H4 (cell line): ENCODE data around the gene SLC45A1. TPM values are rescaled to one million over a fixed set of nuclear protein-coding genes. Genes with fewer than 3 reads are reported as not detected.
"Not testable (repeated sequence)": the region's sequence is repeated elsewhere in the genome, so short reads cannot be mapped to it uniquely, and the experiment has no call there.

Experiments
- DNase-seq: peaks from one replicate; pipeline ENCODE4 v3.0.0-alpha.2; 2015; ENCODE audit warnings: low spot score
- total RNA-seq: library from RNA; depleted of rRNA; stranded (reverse); fragments of >200 nt; shearing (Covaris generic); gene quantifications from 2 replicates; pipeline ENCODE4 v1.2.3, GENCODE V29; 2014; rRNA removed

SLC45A1 gene
- 0.31 TPM in 1 of 2 replicates, not detected in the other for total RNA-seq

- DNase-seq: no peak
These were observed at the start of gene SLC45A1 for GRCh38 chr1:8317647-8318381. SLC45A1 (plus strand) TSS chr1:8318114; CDS start chr1:8324330, 6,216 bp downstream.

DNA sequence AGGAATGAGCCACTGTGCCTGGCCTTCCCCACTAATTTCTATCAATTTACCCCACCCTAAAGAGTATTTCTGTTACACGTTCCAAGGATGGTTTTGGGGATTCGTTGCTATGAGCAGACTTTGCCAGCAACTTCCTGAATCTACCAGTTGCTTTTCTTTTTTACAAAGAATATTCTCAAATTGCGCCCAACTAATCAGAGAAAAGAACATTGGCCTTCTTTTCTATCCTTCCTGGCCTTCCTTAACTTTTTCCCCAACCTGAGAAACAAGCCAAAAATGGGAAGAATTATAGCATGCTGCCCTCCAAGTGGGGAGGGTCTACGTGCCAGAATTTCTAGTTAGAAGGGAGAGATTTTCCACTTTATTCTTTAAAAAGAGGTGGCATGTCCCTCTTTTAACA is 44.9 kb upstream of the SLC45A1 start:
- DNase-seq: no peak

GRCh38 chr1:8274352-8274751 is 43.6 kb upstream of the SLC45A1 start:
- no peak for DNase-seq

- DNase-seq: no peak
These were observed 41.6 kb upstream of the SLC45A1 start for GRCh38 chr1:8276173-8276914.

GRCh38 chr1:8276932-8277331 is 41.0 kb upstream of the SLC45A1 start:
- DNase-seq: no peak

DNA sequence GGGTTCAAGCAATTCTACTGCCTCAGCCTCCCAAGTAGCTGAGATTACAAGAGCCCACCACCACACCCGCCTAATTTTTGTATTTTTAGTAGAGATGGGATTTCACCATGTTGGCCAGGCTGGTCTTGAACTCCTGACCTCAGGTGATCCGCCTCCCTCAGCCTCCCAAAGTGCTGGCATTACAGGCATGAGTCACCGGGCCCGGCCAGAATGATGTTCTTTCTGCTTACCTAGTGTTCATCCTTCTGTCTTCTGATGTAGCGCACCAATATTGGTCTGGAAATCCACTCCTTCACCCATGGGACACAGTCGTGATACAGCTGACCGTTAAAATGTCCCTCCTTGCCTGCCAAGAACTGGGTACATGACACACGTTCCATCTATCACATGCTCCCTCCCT is 39.2 kb upstream of the SLC45A1 start:
- not testable (repeated sequence) for DNase-seq

DNA sequence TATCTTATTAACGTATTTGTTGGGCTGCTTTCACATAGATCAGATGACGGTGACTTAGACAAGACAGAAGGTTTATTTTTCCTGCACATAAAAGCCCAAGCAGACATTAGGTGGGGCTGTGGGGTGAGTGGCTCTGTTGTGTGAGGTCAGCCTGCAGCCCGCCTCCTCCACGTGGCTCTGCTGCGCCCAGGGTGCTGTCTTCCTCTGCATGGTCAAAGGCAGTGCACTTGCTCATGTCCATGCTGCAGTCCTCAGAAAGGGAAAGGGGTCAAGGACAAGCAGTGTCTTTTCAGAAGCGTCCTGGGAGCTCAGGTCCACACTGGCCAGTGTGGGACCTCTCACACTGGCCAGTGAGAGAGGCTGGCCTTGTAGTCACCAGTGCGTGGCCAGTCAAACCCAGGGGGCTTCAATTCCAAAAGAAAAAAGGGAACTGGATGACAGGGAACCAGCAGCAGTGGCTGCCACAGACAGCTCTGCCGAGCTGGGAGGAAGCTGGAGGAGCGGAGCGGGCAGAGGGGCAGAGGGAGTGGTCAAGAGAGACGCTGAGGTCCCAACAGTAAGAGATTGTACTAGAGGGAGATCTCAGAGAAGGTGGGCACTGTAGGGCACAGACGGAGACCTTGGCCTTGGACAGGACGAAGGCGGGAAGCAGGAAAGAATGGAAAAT is 35.9 kb upstream of the SLC45A1 start:
- no peak for DNase-seq

GRCh38 chr1:8283058-8283884 is 34.6 kb upstream of the SLC45A1 start:
- DNase-seq: no peak

GRCh38 chr1:8284127-8284526 is 33.8 kb upstream of the SLC45A1 start:
- DNase-seq: no peak

DNA sequence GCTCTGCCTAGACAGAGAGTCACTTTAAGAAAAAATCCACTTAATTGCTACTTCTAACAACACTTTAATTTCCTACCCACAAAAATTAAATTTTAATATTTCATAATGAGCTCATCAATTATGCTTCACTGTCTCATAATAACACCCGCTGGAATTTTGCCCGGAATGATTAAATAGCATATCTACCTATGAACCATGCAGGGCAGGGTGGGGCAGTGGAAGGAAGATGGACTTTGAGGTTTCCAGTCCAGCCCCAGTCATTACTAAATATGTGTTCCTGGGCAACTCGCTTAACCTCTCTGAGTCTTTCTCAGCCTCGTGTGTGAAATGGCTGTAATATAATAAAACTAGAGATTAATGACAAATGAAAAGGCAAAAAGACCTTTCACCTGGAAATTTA is 32.8 kb upstream of the SLC45A1 start:
- no peak for DNase-seq

GRCh38 chr1:8285965-8286364 is 31.9 kb upstream of the SLC45A1 start:
- DNase-seq: no peak

DNA sequence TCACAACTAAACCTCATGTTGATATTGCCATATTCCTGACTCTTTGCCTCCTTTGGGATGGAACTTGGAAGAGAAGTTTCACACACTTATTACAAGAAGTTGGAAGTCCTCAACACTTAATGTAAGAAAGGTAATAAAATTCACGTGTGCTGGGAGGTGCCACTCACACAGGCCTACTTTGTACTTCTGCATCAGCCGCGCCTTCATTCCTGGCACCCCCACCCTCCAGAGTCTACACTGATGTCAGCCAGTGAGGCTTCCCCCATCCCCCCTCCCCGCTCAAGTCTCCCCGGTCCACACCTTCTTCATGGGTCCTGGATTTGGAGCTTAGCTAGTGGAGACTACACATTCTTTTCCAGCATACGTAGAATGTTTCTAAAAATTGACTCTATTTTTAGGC is 24.8 kb upstream of the SLC45A1 start:
- no peak for DNase-seq

GRCh38 chr1:8293641-8294169 is 24.2 kb upstream of the SLC45A1 start:
- no peak for DNase-seq

- DNase-seq: no peak
These were observed 23.7 kb upstream of the SLC45A1 start for GRCh38 chr1:8294170-8294697.

- DNase-seq: no peak
These were observed 20.7 kb upstream of the SLC45A1 start for GRCh38 chr1:8297245-8297644.

DNA sequence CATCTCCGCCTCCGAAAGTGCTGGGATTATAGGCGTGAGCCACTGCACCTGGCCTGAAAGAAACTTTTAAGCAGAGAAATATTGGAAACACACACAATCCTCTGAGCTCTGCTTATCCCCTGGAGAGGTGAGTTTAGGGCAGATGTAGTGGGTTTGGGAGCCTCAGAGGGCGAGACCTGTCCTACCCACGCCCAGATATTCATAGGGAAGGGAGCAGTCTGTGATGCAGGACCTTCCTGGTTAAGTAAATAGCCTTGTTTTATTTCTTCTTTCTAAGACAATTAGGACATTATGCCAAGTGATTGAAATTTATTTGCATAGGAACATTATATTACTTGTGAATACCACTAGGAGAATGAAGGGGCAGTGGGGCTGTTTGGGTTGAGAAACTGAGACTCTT is 18.0 kb upstream of the SLC45A1 start:
- no peak for DNase-seq

- no peak for DNase-seq
These were observed 15.6 kb upstream of the SLC45A1 start for GRCh38 chr1:8302081-8302956.

DNA sequence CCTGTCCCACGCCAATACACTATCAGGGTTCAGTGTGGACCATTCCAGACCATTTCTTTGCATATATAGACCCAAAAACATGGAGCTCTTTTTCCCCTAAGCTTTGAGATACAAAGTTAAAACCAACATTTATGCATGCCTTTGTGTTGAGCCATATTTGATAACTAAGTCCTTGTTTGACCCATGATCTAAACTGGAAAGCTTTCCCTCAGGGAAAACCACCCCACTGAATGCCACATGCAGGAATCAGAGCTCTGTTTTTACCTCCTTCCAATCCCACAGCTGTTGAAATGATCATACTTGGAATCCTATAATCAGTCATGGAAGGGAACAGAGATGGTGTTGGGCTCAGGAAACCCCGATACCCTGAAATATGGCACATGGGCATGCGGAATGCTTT is 14.8 kb upstream of the SLC45A1 start:
- no peak for DNase-seq

- no peak for DNase-seq
These were observed 14.0 kb upstream of the SLC45A1 start for GRCh38 chr1:8303876-8304275.

DNA sequence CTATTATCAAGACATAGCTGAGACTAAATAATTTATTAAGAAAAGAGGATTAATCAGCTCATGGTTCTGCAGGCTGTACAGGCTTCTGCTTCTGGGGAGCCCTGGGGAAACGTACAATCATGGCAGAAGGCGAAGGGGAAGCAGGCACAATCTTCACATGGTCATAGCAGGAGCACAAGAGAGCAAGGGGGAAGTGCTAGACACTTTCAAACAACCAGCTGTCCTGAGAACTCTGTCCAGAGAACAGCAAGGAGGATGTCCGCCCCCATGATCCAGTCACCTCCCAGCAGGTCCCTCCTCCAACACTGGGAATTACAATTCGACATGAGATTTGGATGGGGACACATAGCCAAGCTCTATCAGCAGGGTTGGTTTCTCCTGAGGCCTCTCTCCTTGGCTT is 10.3 kb upstream of the SLC45A1 start:
- DNase-seq: no peak
